H9 (cell line): ENCODE data around the gene FAM89B. TPM values are rescaled to one million over a fixed set of nuclear protein-coding genes. Genes with fewer than 3 reads are reported as not detected.

Experiments used
- DNase-seq: peaks from one replicate; pipeline ENCODE4 v3.0.0-alpha.2; 2017
- H2AFZ ChIP-seq: one replicate; pipeline ENCODE4 v1.6.1; 2013; ENCODE audit warnings: mild to moderate bottlenecking, low read length, control low read depth, moderate library complexity
- H2AK5ac ChIP-seq: 2 replicates; pipeline ENCODE4 v1.6.1; 2013; ENCODE audit warnings: low read length, control low read depth, mixed read lengths; ENCODE audit not compliant: insufficient read length
- H2BK120ac ChIP-seq: one replicate; pipeline ENCODE4 v1.6.1; 2013; ENCODE audit warnings: low read depth, mild to moderate bottlenecking, low read length, control low read depth, inconsistent platforms; ENCODE audit not compliant: poor library complexity, severe bottlenecking
- H2BK12ac ChIP-seq: 2 replicates; pipeline ENCODE4 v1.6.1; 2013; ENCODE audit warnings: low read length, control low read depth, mixed read lengths, low read depth; ENCODE audit not compliant: insufficient read length
- H2BK15ac ChIP-seq: 2 replicates; pipeline ENCODE4 v1.6.1; 2013; ENCODE audit warnings: low read depth, low read length, control low read depth
- H2BK20ac ChIP-seq: one replicate; pipeline ENCODE4 v1.6.1; 2013; ENCODE audit warnings: low read depth, mild to moderate bottlenecking, low read length, control low read depth, inconsistent platforms; ENCODE audit not compliant: poor library complexity, severe bottlenecking
- H2BK5ac ChIP-seq: 2 replicates; pipeline ENCODE4 v1.6.1; 2013; ENCODE audit warnings: low read length, control low read depth, mixed read lengths; ENCODE audit not compliant: insufficient read length
- H3K14ac ChIP-seq: 2 replicates; pipeline ENCODE4 v1.6.1; 2013; ENCODE audit warnings: low read length, control low read depth; ENCODE audit not compliant: insufficient read depth
- H3K18ac ChIP-seq: 2 replicates; pipeline ENCODE4 v1.6.1; 2013; ENCODE audit warnings: low read depth, mild to moderate bottlenecking, mixed read lengths, low read length, control low read depth; ENCODE audit not compliant: insufficient read length
- H3K23ac ChIP-seq: 2 replicates; pipeline ENCODE4 v1.6.1; 2013; ENCODE audit warnings: low read length, control low read depth, mixed read lengths, low read depth; ENCODE audit not compliant: insufficient read length
- H3K23me2 ChIP-seq: 2 replicates; pipeline ENCODE4 v1.6.1; 2013; ENCODE audit warnings: low read depth, mild to moderate bottlenecking, mixed read lengths, low read length, control low read depth; ENCODE audit not compliant: insufficient read length, poor library complexity, severe bottlenecking
- H3K27ac ChIP-seq: 2 replicates; pipeline ENCODE4 v1.5.1; 2013; ENCODE audit warnings: low read length, control low read depth, mixed read lengths, low read depth; ENCODE audit not compliant: insufficient read length
- H3K27me3 ChIP-seq: 2 replicates; pipeline ENCODE4 v1.6.1; 2013; ENCODE audit warnings: low read length, control low read depth, inconsistent platforms; ENCODE audit not compliant: insufficient read depth
- H3K4ac ChIP-seq: 2 replicates; pipeline ENCODE4 v1.6.1; 2013; ENCODE audit warnings: low read depth, mild to moderate bottlenecking, control low read depth, inconsistent platforms, low read length, moderate library complexity
- H3K4me1 ChIP-seq: 2 replicates; pipeline ENCODE4 v1.6.1; 2013; ENCODE audit warnings: low read length, control low read depth, inconsistent platforms; ENCODE audit not compliant: insufficient read depth
- H3K4me2 ChIP-seq: 2 replicates; pipeline ENCODE4 v1.6.1; 2013; ENCODE audit warnings: low read length, control low read depth, mixed read lengths; ENCODE audit not compliant: insufficient read length, insufficient read depth
- H3K56ac ChIP-seq: 2 replicates; pipeline ENCODE4 v1.6.1; 2013; ENCODE audit warnings: low read depth, mild to moderate bottlenecking, mixed read lengths, low read length, control low read depth; ENCODE audit not compliant: insufficient read length
- H3K79me1 ChIP-seq: 2 replicates; pipeline ENCODE4 v1.6.1; 2013; ENCODE audit warnings: low read depth, mild to moderate bottlenecking, moderate library complexity, low read length, control low read depth, inconsistent platforms; ENCODE audit not compliant: insufficient read depth, poor library complexity, severe bottlenecking
- H3K79me2 ChIP-seq: 2 replicates; pipeline ENCODE4 v1.6.1; 2013; ENCODE audit warnings: low read length, control low read depth, inconsistent platforms; ENCODE audit not compliant: insufficient read depth
- H3K9ac ChIP-seq: 2 replicates; pipeline ENCODE4 v1.6.1; 2013; ENCODE audit warnings: low read length, control low read depth, mixed read lengths; ENCODE audit not compliant: insufficient read length; ENCODE audit errors: extremely low read depth
- H3K9me3 ChIP-seq: one replicate; pipeline ENCODE4 v1.6.1; 2013; ENCODE audit warnings: low read depth, low read length, inconsistent platforms; ENCODE audit not compliant: control insufficient read depth
- H3T11ph ChIP-seq: one replicate; pipeline ENCODE4 v1.6.1; 2013; ENCODE audit warnings: mild to moderate bottlenecking, low read length, control low read depth, inconsistent platforms
- H4K20me1 ChIP-seq: one replicate; pipeline ENCODE4 v1.6.1; 2013; ENCODE audit not compliant: control insufficient read depth, insufficient read length, insufficient read depth
- H4K5ac ChIP-seq: 2 replicates; pipeline ENCODE4 v1.6.1; 2013; ENCODE audit warnings: low read depth, mild to moderate bottlenecking, mixed read lengths, low read length, control low read depth; ENCODE audit not compliant: insufficient read length
- H4K8ac ChIP-seq: replicated peaks from 2 replicates; pipeline ENCODE4 v1.6.1; 2013; ENCODE audit warnings: low read length, control low read depth, mixed read lengths, low read depth; ENCODE audit not compliant: insufficient read length
- H4K91ac ChIP-seq: 2 replicates; pipeline ENCODE4 v1.6.1; 2013; ENCODE audit warnings: low read depth, mild to moderate bottlenecking, moderate library complexity, mixed read lengths, low read length, control low read depth; ENCODE audit not compliant: insufficient read length
- H3K27ac Mint-ChIP-seq, 3 experiments: 2 replicates in 2 of 3; 3 replicates in 1 of 3; pipeline ENCODE4 v1.8.0; 2020 to 2021; ENCODE audit warnings: mixed read lengths in 3 of 3, mild to moderate bottlenecking in 1 of 3, moderate library complexity in 1 of 3
- H3K27me3 Mint-ChIP-seq: 2 replicates; pipeline ENCODE4 v1.8.0; 2021; ENCODE audit warnings: low read depth, mild to moderate bottlenecking, moderate library complexity, mixed read lengths
- H3K36me3 Mint-ChIP-seq, 3 experiments: 2 replicates in 2 of 3; 3 replicates in 1 of 3; pipeline ENCODE4 v1.8.0; 2020 to 2021; ENCODE audit warnings: low read depth in 3 of 3, mixed read lengths in 3 of 3; ENCODE audit not compliant: insufficient read depth in 1 of 3
- H3K4me1 Mint-ChIP-seq, 2 experiments: 2 replicates each; pipeline ENCODE4 v1.8.0; 2020; ENCODE audit warnings: mixed read lengths in 2 of 2
- H3K4me3 Mint-ChIP-seq, 2 experiments: 2 replicates in 1 of 2; 3 replicates in 1 of 2; pipeline ENCODE4 v1.8.0; 2020 to 2021; ENCODE audit warnings: mild to moderate bottlenecking in 2 of 2, mixed read lengths in 2 of 2, moderate library complexity in 1 of 2
- H3K9me3 Mint-ChIP-seq, 2 experiments: 2 replicates in 1 of 2; 3 replicates in 1 of 2; pipeline ENCODE4 v1.8.0; 2020; ENCODE audit warnings: mild to moderate bottlenecking in 2 of 2, mixed read lengths in 2 of 2, moderate library complexity in 1 of 2
- CTCF ChIP-seq: fragments of 200-600 bp; sonication (generic); conservative IDR thresholded peaks from 3 replicates; pipeline ENCODE4 v1.8.0; 2021; ENCODE audit warnings: antibody characterized with exemption, mild to moderate bottlenecking
- WGBS: extraction: QIAGEN DNeasy Blood & Tissue Kit; methylation state at CpG from one replicate; pipeline ENCODE4 v1.1.7; 2013; ENCODE audit warnings: missing lambda C conversion rate, low lambda C conversion rate, mixed read lengths; ENCODE audit not compliant: insufficient read length; ENCODE audit errors: extremely low coverage; 5-methylcytosine and 5-hydroxymethylcytosine counted together
- total RNA-seq: library from RNA; stranded (reverse); gene quantifications from 2 replicates; pipeline ENCODE4 v1.2.1, GENCODE V29; 2021

Gene FAM89B
- total RNA-seq, 1 experiment from 2014 or later = 21.7 TPM

DNA sequence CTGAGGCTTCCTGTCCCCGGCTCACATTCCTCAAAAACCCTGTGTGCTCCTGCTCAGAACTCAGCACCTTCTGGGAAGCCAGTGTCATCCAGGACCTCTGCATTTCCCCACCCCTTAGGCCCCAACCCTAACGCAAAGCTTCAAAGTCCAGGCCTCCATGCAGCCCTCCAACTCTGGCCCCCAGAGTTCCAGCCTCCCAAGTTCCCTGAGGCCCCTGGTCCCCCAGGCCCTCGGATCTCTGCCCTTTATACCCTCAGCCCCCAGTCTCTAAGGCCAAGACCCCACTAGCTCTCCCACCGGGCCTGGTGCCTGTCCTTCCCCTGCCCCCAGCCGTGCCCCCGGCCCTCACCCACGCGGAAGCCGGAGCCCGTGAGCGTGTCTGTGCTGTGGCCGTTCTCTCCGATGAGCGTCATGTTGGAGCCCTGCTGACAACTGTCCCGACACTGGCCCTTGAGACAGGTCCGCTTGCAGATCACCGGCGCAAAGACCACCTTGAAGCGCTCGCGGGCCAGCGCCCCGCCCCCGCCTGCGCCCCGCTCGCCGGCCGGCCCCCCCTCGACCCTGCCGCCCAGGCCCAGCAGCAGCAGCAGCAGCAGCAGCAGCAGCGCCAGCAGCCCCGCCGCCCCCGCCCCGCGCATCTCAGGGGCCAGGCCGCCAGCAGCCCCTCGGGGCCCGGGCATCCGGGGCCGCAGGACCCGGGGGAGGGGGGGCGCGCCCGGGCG, 14.9 kb upstream of the FAM89B start:
- H3K27ac Mint-ChIP-seq = no peak overlapping the region

More for the DNA sequence above, 14.9 kb upstream of the FAM89B start:
- peaks cover 46% of the 10 kb centered on the region for H3K27me3 Mint-ChIP-seq
- no peaks in the 10 kb centered on the region for H3K36me3 Mint-ChIP-seq
- Histone ChIP-seq H3K56ac (no peak overlapping the region), H3K23ac (no peak overlapping the region), H3K27ac (no peak overlapping the region), H2AFZ (no peak overlapping the region), H2BK12ac (no peak overlapping the region), H3K9ac (no peak overlapping the region), H3K14ac (no peak overlapping the region), H3K79me2 (no peaks in the 10 kb centered on the region), H4K8ac (no peak overlapping the region), H2BK120ac (no peak overlapping the region), H3K4me1 (peaks cover 11% of the 10 kb centered on the region; the same call in 1 of the 2 replicates), H4K91ac (no peak overlapping the region), H3K4ac (no peak overlapping the region), H3K9me3 (no peaks in the 10 kb centered on the region), H3K79me1 (no peaks in the 10 kb centered on the region), H4K20me1 (no peaks in the 10 kb centered on the region), H2BK20ac (no peak overlapping the region), H2AK5ac (no peak overlapping the region), H2BK15ac (no peak overlapping the region; the same call in 1 of the 2 replicates), H3K18ac (no peak overlapping the region), H3K4me2 (peak overlapping the region; percentile 28), H4K5ac (no peak overlapping the region), H3T11ph (no peak overlapping the region), H3K23me2 (no peaks in the 10 kb centered on the region), H3K27me3 (no peaks in the 10 kb centered on the region; the same call in 1 of the 2 replicates), H2BK5ac (no peak overlapping the region)
- no CpG with 5 or more reads among the region's 47 CpGs for WGBS
- no peaks in the 10 kb centered on the region; a peak in 1 of 5 replicates for H3K9me3 Mint-ChIP-seq
- H3K4me1 Mint-ChIP-seq = peaks cover 48 to 69% of the 10 kb centered on the region in 2 experiments
- DNase-seq = no peak
- H3K4me3 Mint-ChIP-seq = peak overlapping the region; percentile 60 to 84
- TF ChIP-seq CTCF = no peak
